Spleen (tissue), 7 donors: ENCODE results near the gene UCN2.

Source experiments
- POLR2A ChIP-seq, 3 donors: fragments of 450-650 bp; IDR thresholded peaks; one replicate each; pipeline ENCODE4 v1.5.1; 2017; ENCODE audit warnings: antibody characterized with exemption in 3 of 3, mild to moderate bottlenecking in 1 of 3
- TF ChIP-seq, protein P1 (sequence below), 11 experiments: fragments of 200-600 bp in 7 of 11; fragments of 450-650 bp in 4 of 11; sonication (generic) in 4 of 11; IDR thresholded peaks in 8 of 11; conservative IDR thresholded peaks in 3 of 11; 1 replicate in 7 of 11; 2 replicates in 4 of 11; pipeline versions ENCODE4 v1.4.0 to v1.8.0; 2016 to 2021; ENCODE audit warnings: antibody characterized with exemption in 11 of 11, inconsistent platforms in 4 of 11, mild to moderate bottlenecking in 1 of 11
- donor health status: DM: no; HTN: no; CAD: no; lungs with moderate emphysema.
- donor health status: DM: no; HTN: no; CAD: no.
- donor health status: DM: no; HTN: no; CAD: no.

DNA sequence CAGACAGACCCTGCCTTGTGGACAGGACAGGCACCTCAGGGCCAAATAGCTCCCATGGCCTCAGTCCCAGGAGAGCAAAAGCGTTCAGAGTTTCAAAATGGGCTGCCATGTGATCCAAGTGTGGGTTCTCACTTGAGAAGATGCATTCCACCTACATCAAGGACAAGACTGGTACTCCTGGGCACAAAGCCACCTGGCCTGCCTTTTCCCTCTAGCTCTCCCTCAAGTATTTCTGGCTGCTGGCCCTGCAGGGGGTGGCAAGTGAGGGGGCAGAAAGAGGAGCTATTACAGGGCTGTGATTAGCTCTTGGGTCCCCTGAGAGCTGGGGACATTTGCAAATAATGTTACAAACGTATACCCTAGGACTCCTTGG is 38.0 kb upstream of the UCN2 start:
- no peak for TF ChIP-seq POLR2A (IDR thresholded peaks at IDR 0.05)
- TF ChIP-seq, protein P1, sequence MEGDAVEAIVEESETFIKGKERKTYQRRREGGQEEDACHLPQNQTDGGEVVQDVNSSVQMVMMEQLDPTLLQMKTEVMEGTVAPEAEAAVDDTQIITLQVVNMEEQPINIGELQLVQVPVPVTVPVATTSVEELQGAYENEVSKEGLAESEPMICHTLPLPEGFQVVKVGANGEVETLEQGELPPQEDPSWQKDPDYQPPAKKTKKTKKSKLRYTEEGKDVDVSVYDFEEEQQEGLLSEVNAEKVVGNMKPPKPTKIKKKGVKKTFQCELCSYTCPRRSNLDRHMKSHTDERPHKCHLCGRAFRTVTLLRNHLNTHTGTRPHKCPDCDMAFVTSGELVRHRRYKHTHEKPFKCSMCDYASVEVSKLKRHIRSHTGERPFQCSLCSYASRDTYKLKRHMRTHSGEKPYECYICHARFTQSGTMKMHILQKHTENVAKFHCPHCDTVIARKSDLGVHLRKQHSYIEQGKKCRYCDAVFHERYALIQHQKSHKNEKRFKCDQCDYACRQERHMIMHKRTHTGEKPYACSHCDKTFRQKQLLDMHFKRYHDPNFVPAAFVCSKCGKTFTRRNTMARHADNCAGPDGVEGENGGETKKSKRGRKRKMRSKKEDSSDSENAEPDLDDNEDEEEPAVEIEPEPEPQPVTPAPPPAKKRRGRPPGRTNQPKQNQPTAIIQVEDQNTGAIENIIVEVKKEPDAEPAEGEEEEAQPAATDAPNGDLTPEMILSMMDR (IDR thresholded peaks at IDR 0.05 in 8 of 11, conservative IDR thresholded peaks at IDR 0.05 in 3 of 11) = no peak
